Amygdala (tissue), 56 donors: ENCODE measurements around the gene GPX4.

Experiments
- DNase-seq, 56 donors: peaks; one replicate each; lab custom pipeline; 2025; lab: John Stamatoyannopoulos, UW

Gene GPX4

DNA sequence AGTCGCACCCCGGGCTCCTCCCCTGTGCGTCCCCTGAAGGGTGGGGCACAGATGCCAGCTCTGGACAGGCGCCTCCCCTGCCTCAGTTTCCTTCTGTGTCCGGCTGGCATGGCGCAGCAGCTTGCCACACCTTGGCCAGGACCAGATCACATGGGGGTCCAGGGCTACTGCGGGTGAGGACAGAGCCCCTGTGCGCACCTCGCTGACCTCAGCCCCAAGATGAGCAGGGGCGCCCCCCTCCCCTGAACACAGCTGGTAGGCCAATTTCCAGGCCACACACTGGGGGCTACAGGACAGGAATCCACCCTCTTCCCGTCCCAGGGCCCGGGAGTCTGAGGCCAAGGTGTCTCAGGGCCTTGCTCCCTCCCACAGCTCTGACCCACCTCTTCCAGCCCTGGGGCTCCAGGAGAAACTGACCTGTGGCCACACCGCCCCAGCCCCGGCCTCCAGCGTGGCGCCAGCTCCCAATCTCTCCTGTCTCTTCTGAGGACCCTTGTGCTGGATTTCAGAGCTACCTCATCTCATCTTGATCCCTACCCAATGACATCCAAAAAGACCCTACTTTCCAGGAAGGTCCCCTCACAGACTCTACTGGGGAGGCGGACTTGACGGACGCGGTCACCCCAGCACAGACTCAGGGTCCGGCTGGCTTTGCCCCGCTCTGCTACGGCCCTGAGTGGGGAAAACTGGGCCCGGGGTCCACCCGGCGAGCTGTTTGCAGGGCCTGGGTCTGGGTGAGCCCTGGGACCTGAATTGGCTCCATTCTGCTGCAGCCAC, 42.0 kb downstream of the GPX4 start:
- DNase-seq = no peak

GRCh38 chr19:1146412-1146699, 42.6 kb downstream of the GPX4 start:
- DNase-seq = no peak

- no peak for DNase-seq
Measured at GRCh38 chr19:1146858-1147780, 43.3 kb downstream of the GPX4 start.

DNA sequence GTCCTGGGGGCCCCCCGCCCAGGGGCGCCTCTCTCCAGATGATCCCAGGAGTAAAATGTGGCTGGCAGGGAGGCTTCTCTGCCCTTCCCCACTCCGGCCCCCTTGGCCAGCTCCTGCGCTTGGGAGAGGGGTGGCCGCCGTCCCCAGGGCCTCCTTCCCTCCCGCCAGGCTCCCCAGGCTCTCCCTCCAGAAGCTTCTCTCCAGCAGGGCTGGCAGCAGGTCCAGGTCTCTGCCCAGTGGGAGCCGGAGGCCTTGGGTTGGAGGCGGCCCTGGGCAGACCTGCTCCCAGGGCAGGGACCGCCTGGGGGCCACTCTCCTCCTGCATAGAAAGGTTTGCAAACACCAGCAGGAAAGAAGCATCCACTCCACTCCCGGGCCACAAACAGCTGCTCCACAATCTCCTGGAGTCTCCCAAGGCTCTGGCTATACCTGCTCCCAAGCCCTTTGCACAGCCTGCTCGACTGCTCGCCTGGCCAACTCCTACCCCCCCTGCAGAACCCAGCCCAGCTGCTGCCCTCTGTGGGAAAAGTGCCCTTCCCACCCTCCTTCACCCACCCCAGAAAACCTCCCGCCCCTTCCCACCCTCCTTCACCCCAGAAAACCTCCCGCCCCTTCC, 44.2 kb downstream of the GPX4 start:
- DNase-seq = no peak

- no peak for DNase-seq
Measured at GRCh38 chr19:1149259-1150045, 45.7 kb downstream of the GPX4 start.

DNA sequence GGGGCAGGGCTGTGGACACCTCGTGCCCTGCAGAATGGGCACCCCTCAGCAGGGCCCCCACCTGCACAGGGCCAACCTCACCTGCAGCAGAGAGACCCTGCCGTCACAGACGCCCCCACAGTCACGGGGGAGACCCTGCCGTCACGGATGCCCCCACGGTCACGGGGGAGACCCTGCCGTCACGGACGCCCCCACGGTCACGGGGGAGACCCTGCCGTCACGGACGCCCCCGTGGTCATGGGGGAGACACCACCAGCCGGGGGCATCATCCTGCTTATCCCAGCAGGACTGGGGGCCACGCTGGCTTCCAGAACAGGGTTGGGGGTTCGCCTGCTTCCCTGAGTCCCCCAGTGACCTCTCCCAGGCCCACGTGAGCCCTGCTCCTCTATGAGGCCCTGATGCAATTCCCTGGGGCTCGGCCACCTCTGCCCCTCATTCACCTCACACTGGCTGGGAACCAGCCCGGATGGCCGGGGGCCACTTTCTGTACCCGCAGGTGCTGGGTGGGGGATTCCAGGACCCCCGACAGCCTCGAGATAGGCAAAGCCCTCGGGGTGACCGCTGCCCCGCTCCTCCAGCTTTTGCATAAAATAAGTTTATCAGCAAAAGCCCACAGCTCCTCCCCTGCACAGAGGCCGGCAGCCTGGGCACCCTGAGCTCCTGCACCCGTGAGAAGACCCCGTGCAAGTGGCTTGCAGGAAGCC, 46.7 kb downstream of the GPX4 start:
- DNase-seq = no peak

GRCh38 chr19:1151037-1151724, 47.4 kb downstream of the GPX4 start:
- DNase-seq = no peak

DNA sequence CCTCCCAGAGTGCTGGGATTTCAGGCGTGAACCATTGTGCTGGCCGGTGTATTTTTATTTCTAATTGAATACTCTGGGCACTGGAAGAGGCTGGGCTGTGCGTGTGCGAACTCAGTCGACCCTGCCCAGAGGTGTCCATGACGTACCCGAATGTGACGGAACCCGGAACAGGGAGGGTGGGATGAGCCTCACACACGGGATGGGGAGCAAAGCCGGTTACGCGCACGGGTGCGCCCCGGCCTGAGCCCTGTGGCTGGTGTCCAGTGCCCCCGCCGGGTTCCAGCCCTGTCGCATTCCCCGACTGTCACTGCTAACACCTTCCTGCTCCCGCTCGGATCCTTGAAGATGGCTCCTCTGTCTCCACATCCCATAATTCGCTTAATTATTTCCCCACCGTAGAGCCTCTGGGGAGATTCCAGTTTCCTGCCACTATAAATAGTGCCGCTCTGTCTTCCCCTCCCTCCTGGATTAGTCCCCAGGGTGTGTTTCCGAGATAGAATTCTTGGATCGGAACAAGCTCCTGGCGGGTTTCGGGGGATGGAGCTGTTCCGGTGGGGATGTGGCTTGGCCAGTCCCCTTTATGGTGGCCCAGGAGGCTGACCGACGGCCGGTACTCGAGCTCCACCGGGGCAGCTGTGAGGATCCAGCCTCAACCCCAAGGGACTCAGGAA, 48.3 kb downstream of the GPX4 start:
- no peak for DNase-seq

GRCh38 chr19:1153891-1154730, 50.3 kb downstream of the GPX4 start:
- DNase-seq = no peak

GRCh38 chr19:1154731-1155351, 51.0 kb downstream of the GPX4 start:
- DNase-seq = peak in 21 of 56 donors; percentile 7 to 60 (median 31)

GRCh38 chr19:1155352-1156304, 51.8 kb downstream of the GPX4 start:
- no peak for DNase-seq
